Measurements from ENCODE around the gene CBY3.
"Not testable (repeated sequence)": the region's sequence is repeated elsewhere in the genome, so short reads cannot be mapped to it uniquely, and the experiment has no call there.

CBY3 gene

GRCh38 chr5:179661647-179662046 is 19.2 kb downstream of the CBY3 start:
- not testable (repeated sequence) for DNase-seq

- DNase-seq = not testable (repeated sequence)
These were observed 22.5 kb downstream of the CBY3 start for GRCh38 chr5:179658179-179658856.

- DNase-seq = not testable (repeated sequence)
These were observed 23.3 kb downstream of the CBY3 start for GRCh38 chr5:179657302-179658178.

GRCh38 chr5:179653135-179653534 is 27.7 kb downstream of the CBY3 start:
- not testable (repeated sequence) for DNase-seq

GRCh38 chr5:179650245-179650644 is 30.6 kb downstream of the CBY3 start:
- DNase-seq = not testable (repeated sequence)

DNA sequence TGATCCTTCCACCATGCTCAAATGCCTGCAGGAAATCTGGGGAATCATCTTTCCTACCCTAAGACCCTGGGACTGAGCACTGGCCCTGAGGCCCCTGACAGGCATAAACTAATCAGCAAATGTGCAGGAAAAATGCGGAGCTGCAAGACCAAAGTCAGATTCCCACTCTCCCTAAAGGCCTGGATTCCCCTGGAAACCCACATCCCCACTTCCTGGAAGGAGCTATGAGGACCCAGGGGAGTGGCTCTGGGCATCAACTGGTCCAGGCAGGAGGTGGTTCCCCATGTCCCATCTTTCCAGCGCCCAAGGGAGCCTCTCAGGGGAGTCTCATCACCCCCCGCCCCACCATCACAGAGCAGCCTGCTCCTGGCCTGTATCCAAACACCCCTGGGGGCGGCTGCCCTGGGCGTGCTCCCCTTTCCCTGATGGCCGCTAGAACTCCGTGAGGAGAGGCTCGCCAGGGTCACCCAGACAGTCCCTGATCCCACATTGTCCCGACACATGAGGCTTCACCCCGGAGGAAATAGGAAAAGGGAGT is 31.6 kb downstream of the CBY3 start:
- DNase-seq = not testable (repeated sequence)

DNA sequence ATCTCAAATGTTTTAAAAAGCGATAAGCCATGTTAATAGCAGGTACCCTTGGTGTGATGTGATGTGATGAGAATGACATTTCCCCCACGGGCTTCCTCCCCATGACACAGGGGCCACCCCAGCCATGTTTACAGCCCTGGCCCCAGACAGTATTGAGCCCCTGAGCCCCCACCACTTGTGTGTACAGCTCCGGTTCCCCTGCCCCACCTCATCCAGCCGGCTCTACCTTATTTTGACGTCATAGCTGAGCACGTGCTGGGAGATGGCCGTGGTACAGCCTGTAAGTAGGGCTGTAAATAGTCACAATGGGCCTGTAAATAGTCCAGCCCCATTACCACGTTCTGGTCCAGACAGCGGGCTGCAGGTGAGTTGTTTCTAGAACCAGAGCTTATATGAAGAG is 32.4 kb downstream of the CBY3 start:
- DNase-seq = no peak

DNA sequence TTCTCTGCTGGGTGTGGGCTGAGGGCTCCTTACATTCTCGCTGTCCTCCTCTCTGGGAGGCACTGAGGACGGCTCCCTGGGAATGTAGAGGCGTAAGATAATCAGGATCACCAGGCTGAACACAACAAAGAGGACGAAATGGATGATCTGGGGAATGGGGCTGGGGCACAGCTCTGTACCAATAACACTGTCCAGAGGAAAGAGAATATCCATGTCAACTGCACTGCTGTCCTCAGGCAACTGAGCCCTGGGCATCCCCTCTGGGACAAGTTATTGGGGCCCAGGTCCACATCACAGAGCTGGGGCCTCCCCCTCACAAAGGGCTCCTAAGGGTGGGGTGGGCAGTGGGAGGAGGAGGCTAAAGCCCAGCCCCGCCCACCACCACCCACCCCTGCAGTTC is 36.1 kb downstream of the CBY3 start:
- DNase-seq = not testable (repeated sequence)

- not testable (repeated sequence) for DNase-seq
These were observed 37.5 kb downstream of the CBY3 start for GRCh38 chr5:179643141-179643920.

- DNase-seq = not testable (repeated sequence)
These were observed 38.2 kb downstream of the CBY3 start for GRCh38 chr5:179642626-179643025.

DNA sequence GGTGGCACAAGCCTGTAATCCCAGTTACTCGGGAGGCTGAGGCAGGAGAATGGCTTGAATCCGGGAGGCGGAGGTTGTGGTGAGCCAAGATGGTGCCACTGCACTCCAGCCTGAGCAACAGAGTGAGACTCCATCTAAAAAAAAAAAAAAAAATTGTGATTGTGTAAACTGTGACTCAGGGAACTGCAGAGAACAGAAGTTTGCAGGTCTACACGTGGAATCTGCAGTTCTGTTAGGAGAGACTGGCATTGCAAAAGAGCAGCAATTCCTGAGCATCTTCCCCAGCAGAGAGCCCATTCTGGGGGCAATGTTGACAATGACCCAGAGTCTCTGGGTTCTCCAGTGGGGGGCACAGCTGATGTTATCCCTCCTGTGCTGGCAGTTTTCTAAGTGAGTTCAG is 39.1 kb downstream of the CBY3 start:
- not testable (repeated sequence) for DNase-seq

DNA sequence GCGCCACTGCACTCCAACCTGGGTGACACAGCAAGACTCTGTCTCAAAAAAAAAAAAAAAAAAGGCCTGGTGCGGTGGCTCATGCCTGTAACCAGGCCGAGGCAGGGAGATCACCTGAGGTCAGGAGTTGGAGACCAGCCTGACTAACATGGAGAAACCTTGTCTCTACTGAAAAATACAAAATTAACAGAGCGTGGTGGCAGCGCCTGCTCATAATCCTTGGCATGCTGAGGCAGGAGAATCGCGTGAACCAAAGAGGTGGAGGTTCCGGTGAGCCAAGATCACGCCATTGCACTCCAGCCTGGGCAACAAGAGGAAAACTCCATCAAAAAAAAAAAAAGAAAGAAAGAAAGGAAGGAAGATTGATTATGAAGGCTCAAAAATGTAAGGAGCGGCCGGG is 41.5 kb downstream of the CBY3 start:
- DNase-seq = not testable (repeated sequence)

DNA sequence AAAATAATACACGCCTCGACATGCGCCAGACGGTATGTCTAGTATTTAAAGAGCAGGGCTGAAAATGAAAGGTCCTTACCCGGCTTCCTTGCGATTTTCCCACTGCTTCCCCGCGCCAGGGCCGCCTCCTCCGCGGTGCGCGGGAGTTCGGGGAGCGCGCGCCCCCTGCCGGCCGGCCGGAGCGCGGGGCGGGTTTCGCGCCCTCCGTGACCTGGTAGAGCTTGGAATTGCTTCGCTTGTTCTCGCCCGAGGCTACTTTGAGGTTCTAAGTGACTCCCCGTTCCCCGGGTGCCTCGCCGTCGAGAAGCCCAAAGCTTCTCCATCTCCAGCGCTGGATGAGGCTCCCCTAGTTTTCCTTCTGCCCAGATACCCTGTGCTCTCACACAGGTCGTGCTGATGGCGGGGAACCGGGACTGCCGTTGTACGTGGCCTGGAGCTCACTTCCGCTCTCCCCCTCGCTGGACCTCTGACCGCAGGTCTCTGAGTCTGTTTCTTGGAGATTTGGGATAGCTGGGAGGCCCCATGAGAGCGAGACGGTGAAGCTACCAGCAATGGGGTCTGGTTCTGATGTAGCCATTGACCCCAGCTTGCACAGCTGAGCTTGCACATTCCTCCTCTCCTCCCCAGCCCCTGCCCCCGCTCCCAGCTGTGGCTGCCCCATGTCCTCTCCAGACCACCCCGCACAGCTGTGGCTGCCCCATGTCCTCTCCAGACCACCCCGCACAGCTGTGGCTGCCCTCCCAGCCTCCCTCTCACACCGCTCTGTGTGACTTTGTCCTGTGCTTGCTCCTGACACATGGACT is 46.3 kb downstream of the CBY3 start:
- not testable (repeated sequence) for DNase-seq

DNA sequence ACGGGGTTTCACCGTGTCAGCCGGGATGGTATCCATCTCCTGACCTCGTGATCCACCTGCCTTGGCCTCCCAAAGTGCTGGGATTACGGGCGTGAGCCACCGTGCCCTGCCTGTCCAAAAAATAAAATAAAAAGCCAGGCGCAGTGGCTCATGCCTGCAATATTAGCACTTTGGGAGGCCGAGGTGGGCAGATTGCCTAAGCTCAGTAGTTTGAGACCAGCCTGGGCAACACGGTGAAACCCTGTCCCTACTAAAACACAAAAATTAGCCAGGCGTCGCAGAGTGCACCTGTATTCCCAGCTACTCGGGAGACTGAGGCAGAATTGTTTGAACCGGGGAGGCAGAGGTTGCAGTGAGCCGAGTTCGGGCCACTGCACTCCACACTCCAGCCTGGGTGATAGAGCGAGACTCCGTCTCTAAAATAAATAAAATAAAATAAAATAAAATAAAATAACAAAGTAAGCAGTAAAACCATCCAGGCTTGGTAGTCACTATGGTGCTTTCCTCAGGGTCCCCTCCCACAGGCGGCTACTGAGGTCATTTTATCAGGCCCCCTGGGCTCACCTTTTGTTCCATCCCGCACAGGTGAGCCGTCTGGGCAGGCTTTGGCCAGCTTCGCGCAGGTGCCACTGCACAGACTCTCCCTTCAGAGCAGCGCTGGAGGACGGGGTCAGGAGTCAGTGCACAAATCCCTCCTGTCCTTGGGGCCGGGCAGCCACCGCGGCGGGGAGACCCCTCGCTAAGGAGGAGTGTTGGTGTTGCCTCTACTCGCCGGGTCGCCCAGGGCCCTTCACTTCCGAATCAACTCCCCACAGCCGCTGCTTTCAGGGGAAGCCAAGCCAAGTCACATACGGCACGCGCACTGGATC is 47.1 kb downstream of the CBY3 start:
- DNase-seq = not testable (repeated sequence)
